ENCODE results near the gene C20orf144.
"Not testable (repeated sequence)": the region's sequence is repeated elsewhere in the genome, so short reads cannot be mapped to it uniquely, and the experiment has no call there.

The C20orf144 gene

DNA sequence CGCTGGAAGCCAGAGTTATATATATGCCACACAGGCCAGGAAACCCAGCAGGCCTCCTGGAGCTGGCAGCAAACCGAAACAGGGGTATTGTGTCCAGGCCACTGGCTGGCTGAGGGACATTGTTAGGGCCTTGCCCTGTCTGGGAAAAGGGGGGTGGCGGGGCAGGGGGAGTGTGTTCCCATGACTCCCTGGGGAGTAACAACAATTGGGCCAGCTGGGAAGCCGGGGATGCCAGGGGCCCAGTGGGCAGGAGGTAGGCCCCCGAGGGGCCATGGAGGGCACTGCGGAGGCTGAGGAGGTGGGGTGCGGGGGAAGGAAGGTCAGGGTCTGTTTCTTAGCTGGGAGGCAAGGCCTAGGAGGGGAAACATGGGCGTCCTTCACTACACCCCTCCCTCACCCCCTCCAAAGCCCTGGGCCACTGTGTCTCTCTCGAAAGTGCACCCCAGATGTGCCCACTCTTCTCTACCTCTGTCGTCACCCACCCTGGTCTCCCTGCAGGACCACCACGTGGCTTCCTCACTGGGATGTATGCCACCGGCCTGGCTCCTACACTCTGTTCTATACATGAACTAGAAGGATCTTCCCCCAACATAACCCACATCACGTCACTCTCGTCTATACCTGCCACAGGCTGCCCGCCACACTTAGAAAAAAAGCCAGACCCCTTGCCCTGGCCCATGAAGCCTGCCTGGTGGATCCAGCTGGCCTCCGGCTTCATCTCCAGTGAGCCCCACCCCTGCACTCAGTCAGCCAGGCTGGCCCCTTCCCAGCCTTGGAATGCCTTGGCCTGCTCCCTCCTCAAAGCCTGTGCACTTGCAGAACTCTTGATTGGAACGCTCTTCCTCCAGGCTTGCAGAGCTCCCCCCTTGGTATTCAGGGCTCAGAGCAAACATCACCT, 31.9 kb downstream of the C20orf144 start:
- in situ Hi-C loops (cut with HindIII; ENCODE audit: low sequenced_read_pairs) = no loop called here

DNA sequence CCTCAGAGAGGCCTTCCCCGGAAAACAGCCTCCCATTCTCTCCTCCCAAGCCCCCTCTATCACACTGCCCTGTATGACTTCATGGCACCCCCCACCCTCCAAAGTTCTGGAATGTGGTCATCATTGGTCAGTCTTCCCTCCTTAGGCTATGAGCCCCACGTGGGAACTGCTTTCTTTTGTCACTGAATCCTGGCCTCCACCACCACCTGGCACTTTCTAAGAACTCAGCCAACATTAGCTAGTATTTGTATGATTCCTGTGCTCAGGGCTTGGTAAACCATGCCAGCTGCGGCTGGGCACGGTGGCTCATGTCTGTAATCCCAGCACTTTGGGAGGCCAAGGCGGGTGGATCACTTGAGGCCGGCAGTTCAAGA, 32.5 kb downstream of the C20orf144 start:
- in situ Hi-C loops (cut with HindIII; ENCODE audit: low sequenced_read_pairs) = no loop called here

- in situ Hi-C loops (cut with HindIII; ENCODE audit: low sequenced_read_pairs) = no loop called here
These were observed 34.3 kb downstream of the C20orf144 start for GRCh38 chr20:33696448-33696847.

DNA sequence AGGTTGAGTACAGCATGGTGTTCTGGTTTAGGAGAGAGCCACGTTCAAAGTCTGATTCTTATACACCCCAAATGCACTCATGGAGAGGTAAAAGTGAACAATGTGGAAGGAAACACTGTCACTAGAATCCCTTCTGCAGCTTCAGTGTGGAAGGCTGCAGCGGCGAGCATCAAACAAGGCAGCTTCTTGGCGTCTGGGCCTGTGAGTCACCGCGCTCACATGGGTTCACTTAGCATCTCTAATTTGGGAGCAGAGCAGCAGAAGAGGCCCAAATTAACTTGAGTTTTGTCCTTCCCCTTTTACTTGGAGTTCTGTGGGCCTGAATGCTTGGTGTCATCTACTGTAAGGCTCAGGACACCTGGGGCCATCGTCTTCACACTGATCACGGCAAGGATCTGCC, 35.0 kb downstream of the C20orf144 start:
- in situ Hi-C loops (cut with HindIII; ENCODE audit: low sequenced_read_pairs) = no loop called here

- in situ Hi-C loops (cut with HindIII; ENCODE audit: low sequenced_read_pairs) = not testable (repeated sequence)
These were observed 36.8 kb downstream of the C20orf144 start for GRCh38 chr20:33698966-33699365.

DNA sequence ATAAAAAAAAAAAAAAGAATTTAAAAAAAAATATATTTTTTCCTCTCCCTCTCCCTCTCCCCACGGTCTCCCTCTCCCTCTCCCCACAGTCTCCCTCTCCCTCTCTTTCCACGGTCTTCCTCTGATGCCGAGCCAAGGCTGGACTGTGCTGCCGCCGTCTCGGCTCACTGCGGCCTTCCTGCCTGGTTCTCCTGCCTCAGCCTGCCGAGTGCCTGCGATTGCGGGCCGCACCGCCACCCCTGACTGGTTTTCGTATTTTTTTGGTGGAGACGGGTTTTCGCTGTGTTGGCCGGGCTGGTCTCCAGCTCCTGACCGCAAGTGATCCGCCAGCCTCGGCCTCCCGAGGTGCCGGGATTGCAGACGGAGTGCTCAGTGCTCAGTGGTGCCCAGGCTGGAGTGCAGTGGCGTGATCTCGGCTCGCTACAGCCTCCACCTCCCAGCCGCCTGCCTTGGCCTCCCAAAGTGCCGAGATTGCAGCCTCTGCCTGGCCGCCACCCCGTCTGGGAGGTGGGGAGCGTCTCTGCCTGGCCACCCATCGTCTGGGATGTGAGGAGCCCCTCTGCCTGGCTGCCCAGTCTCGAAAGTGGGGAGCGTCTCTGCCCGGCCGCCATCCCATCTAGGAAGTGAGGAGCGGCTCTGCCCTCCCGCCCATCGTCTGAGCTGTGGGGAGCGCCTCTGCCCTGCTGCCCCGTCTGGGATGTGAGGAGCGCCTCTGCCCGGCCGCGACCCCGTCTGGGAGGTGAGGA, 38.7 kb downstream of the C20orf144 start:
- in situ Hi-C loops (cut with HindIII; ENCODE audit: low sequenced_read_pairs) = not testable (repeated sequence)

DNA sequence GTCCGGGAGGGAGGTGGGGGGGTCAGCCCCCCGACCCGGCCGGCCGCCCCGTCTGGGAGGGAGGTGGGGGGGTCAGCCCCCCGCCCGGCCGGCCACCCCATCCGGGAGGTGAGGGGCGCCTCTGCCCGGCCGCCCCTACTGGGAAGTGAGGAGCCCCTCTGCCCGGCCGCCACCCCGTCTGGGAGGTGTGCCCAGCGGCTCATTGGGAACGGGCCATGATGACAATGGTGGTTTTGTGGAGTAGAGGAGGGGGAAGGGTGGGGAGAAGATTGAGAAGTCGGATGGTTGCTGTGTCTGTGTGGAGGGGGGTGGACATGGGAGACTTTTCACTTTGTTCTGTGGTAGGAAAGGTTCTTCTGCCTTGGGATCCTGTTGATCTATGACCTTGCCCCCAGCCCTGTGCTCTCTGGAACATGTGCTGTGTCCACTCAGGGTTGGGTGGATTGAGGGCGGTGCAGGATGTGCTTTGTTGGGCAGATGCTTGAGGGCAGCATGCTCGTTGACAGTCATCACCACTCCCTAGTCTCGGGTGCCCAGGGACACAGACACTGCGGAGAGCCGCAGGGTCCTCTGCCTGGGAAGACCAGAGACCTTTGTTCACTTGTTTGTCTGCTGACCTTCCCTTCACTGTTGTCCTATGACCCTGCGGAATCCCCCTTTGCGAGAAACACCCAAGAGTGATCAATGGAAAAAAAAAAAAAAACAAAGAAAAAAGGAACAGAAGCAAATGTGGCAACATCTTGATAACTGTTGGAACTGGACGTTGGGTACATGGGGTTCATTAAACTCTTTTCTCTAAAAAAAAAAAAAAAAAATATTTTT, 39.7 kb downstream of the C20orf144 start:
- in situ Hi-C loops (cut with HindIII; ENCODE audit: low sequenced_read_pairs) = no loop called here

GRCh38 chr20:33702861-33703260, 40.7 kb downstream of the C20orf144 start:
- in situ Hi-C loops (cut with HindIII; ENCODE audit: low sequenced_read_pairs) = no loop called here

GRCh38 chr20:33703498-33704137, 41.5 kb downstream of the C20orf144 start:
- in situ Hi-C loops (cut with HindIII; ENCODE audit: low sequenced_read_pairs) = no loop called here

GRCh38 chr20:33704197-33704924, 42.2 kb downstream of the C20orf144 start:
- in situ Hi-C loops (cut with HindIII; ENCODE audit: low sequenced_read_pairs) = no loop called here

GRCh38 chr20:33707668-33708067, 45.5 kb downstream of the C20orf144 start:
- in situ Hi-C loops (cut with HindIII; ENCODE audit: low sequenced_read_pairs) = no loop called here

GRCh38 chr20:33709398-33709797, 47.3 kb downstream of the C20orf144 start:
- in situ Hi-C loops (cut with HindIII; ENCODE audit: low sequenced_read_pairs) = no loop called here

- in situ Hi-C loops (cut with HindIII; ENCODE audit: low sequenced_read_pairs) = no loop called here
These were observed 47.9 kb downstream of the C20orf144 start for GRCh38 chr20:33709905-33710541.

DNA sequence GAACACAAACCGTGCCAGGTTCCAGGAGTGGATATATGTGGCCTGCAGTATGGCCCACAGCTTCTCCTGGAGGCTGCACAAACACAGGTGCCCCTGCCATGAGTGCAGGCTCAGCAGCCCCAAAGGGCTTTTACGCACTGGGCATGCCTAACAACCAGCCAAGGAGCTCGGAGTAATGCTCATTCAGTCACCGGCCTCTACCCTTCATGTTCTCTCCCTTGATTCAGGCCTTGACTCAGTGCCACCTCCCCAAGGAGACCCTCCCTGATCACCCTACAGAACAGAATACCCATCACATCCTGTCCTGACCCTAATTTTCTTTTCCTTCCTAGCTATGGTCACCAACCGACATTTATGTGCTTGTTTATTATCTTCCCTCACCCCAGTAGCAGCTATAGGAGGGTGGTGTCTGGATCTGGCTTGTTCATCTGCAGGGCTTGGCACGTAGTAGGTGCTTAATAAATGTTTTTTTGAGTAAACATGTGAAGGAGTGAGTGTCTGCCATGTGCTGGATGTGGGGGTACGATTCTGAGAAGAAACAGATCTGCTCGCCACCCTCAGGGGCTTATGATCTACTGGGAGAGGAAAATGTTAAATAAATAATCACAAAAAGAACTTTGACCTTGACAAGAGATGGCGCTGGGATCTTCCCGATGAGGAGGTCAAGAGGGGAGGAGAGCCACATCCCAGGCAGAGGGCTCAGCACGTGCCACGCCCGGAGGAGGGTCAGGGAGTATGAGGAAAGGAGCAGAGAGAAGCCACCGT, 48.7 kb downstream of the C20orf144 start:
- in situ Hi-C loops (cut with HindIII; ENCODE audit: low sequenced_read_pairs) = no loop called here

- in situ Hi-C loops (cut with HindIII; ENCODE audit: low sequenced_read_pairs) = no loop called here
These were observed 49.3 kb downstream of the C20orf144 start for GRCh38 chr20:33711446-33711738.

Data from DLD1 (cell line).